SHP77 treated with DMSO at 0.1 percent for 48 hours (cell line): ENCODE results near the gene C1orf226.
"Not testable (repeated sequence)": the region's sequence is repeated elsewhere in the genome, so short reads cannot be mapped to it uniquely, and the experiment has no call there.

Experiments used
- DNase-seq: peaks from one replicate; lab custom pipeline; 2025; lab: John Stamatoyannopoulos, UW

The C1orf226 gene, protein sequence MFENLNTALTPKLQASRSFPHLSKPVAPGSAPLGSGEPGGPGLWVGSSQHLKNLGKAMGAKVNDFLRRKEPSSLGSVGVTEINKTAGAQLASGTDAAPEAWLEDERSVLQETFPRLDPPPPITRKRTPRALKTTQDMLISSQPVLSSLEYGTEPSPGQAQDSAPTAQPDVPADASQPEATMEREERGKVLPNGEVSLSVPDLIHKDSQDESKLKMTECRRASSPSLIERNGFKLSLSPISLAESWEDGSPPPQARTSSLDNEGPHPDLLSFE

GRCh38 chr1:162381383-162381782 is at the start of gene C1orf226:
C1orf226 (plus strand) TSS chr1:162381728; CDS start chr1:162381902, 174 bp downstream.
- no peak for DNase-seq

DNA sequence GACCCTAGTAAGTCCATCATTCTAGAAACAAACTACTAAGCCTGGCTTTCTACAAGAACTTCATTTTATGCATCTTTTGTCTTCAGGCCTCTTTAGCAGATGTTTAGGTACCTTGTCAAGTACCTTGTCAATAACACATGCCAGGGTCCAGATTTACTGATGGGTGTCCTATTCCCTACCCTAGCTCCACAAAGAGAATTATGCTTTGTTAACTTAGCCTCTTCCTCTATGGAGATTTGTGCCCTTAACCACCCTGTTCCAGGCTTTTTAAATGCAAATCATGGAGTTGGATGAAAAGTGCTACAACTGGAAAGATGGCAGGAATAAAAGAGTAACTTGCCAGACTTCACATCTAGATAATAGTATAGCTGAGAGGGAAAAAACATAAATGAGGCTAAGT is 47.5 kb upstream of the C1orf226 start:
- DNase-seq = no peak

- DNase-seq = no peak
Measured at GRCh38 chr1:162335126-162335525, 46.4 kb upstream of the C1orf226 start.

- no peak for DNase-seq
Measured at GRCh38 chr1:162336621-162337285, 44.8 kb upstream of the C1orf226 start.

DNA sequence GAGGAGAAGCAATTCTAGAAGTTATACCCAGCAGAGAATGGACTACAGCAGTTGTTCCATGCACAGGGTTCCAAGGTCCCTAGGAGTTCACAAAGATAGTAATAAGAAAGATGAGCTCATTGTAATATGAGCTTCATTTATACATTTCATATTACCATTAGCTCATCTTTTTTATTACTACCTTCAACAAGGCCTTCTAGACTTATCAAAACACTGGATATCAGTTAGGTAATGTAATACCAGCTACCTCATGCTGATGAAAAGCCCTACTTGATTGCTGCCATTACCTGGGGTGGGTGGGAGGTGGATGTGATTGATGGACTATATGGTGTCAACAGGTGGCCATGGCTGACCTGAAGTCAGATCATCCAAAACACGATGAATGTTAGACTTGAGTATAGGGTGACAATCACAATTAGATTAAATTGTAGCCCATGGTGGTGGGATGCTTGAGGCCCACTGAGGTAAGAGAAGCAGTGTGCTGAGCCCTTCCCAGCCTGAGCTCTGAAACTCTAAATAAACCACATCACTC is 39.0 kb upstream of the C1orf226 start:
- no peak for DNase-seq

DNA sequence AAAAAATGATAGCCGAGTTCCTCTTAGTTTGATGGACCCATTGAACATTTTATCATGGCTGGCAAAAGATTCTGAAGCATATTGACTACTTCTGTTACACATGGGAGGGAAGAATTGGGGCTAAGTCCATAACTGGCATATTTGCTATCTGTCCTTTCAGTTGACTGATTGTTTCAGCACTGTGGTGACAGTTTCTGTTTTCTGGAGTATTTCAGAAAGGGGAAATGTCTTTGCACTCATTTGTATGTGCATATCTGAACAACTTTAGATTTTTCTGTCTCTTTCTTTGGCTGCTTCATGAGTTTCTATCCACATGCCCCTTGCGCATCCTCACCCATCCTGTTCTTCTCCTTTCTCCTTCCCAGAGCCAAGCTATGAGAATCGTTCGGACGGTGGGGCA is 38.1 kb upstream of the C1orf226 start:
- DNase-seq = no peak

DNA sequence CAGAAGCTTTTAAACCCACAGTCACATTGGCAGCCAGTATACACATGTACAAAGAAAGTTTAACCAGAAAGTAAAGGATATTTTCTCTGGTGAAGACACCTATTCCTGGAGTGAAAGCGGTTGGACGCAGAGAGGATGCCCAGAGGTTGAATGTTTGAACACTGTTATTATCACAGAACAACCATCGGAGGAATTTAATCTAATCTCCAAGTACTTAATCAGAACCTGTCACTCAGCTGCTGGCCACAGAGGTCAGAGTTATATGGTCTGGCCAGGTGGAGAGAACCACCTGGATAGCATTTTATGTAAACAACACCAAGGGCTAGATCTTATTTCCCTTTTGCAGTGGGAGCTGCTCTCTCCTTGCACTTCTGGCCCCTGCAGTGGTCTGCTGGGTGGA is 34.2 kb upstream of the C1orf226 start:
- DNase-seq = no peak

DNA sequence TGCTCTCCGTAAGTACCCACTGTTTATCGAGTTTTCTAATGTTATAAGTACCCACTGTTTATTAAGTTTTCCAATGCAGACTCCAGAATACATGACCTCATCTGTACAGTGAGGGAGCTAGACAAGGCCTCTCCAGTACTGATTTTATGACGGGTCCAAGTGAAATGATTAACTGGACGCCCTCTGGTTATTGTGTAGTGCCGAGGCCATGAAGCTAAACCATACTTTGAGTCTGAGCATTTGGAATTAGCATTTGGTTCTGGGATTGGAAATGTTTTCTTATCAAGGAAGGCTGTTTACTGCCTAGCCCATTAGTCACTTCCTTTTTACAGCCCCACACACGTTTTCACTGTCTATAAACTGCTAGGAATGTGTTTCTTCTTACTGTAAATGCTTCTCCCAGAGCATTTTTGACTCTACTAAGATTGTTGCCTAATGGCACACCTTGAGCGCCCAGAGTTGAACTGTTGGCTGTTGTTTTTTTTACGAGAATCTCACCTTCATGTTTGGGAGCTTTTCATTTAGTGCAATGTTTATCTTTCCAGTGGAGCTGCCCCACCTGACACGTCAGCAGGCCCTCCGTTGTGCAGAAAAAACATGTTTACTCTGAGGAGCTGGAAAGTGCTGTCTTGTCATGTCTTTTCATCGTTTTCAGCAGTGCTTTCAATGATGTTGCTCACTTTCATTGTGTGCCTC is 31.7 kb upstream of the C1orf226 start:
- peak; percentile 8 for DNase-seq

GRCh38 chr1:162351246-162351842 is 30.2 kb upstream of the C1orf226 start:
- DNase-seq = no peak

DNA sequence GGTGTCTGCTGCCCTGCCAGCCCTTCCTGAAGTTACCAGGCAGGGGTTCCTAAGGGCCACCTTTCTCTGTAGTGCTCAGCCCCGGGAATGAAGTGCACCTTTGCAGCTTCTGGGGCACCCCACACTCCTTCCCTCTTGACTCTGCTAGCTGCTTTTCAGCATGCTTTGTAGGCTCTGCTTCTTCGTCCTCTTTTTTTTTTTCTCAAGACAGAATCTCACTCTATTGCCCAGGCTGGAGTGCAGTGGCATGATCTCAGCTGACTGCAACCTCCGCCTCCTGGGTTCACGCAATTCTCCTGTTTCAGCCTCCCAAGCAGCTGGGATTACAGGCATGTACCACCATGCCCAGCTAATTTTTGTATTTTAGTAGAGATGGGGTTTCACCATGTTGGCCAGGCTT is 29.7 kb upstream of the C1orf226 start:
- DNase-seq = not testable (repeated sequence)

- no peak for DNase-seq
Measured at GRCh38 chr1:162353078-162353477, 28.4 kb upstream of the C1orf226 start.

DNA sequence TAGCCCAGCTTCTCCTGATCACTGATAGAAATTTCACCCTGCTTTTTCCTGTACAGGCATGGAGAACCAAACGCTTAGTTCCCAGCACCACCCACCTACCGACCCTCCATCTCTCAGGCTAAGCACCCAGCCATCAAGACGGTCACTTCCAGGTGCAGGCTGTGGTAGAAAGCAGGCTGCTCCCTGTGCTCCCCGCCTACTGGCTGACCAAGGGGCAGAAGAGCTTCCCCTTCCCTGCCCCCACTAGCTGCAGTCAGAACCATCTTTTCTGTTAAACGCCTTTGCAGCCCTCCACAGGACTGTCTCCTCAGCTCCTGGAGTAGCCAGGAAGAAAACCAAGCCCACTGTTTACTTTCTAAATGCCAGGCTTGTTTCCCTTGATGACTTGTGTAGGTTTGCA is 27.8 kb upstream of the C1orf226 start:
- DNase-seq = no peak

- peak; percentile 27 for DNase-seq
Measured at GRCh38 chr1:162357681-162358266, 23.8 kb upstream of the C1orf226 start.

GRCh38 chr1:162358928-162359327 is 22.6 kb upstream of the C1orf226 start:
- no peak for DNase-seq

GRCh38 chr1:162359523-162360236 is 21.8 kb upstream of the C1orf226 start:
- no peak for DNase-seq

GRCh38 chr1:162360237-162360873 is 21.2 kb upstream of the C1orf226 start:
- DNase-seq = no peak

GRCh38 chr1:162360874-162361260 is 20.7 kb upstream of the C1orf226 start:
- DNase-seq = no peak

GRCh38 chr1:162361349-162361748 is 20.2 kb upstream of the C1orf226 start:
- no peak for DNase-seq

DNA sequence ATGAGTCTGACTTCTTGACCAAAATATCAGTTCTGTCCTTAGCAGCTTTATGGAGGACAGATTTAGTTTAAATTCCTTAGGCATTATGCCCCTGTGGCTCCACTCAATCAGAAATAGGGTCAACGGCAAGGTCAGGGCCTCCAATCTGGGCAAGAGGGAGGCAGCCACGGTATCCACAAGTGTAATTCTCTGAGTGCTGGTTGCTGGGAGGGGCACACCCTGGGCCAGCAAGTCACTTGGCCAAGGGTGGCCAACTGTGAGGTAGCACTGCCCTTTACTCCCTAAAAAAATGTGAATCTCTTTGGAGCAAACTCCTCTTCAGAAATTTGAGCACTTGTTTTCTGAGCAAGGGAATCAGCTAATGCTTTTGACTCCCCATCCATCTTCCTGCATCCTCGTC is 17.7 kb upstream of the C1orf226 start:
- no peak for DNase-seq

GRCh38 chr1:162364498-162364897 is 17.0 kb upstream of the C1orf226 start:
- no peak for DNase-seq
